GM18909 (cell line): ENCODE data around the gene ELP1.

Source experiments
- ATAC-seq: cut with Tn5 transposase; IDR thresholded peaks from one replicate; pipeline ENCODE4 v1.9.1; 2021; ENCODE audit warnings: mild to moderate bottlenecking; ENCODE audit not compliant: unreplicated experiment, poor library complexity

ELP1 gene

GRCh38 chr9:108884701-108885100 lies 49.2 kb downstream of the ELP1 start:
- ATAC-seq = no peak

GRCh38 chr9:108883085-108883484 lies 50.8 kb downstream of the ELP1 start:
- no peak for ATAC-seq

GRCh38 chr9:108882052-108882888 lies 51.7 kb downstream of the ELP1 start:
- no peak for ATAC-seq

- ATAC-seq = no peak
Observed at GRCh38 chr9:108880738-108881316, 53.1 kb downstream of the ELP1 start.

GRCh38 chr9:108877524-108877923 lies 56.4 kb downstream of the ELP1 start:
- no peak for ATAC-seq

- no peak for ATAC-seq
Observed at GRCh38 chr9:108876425-108876824, 57.5 kb downstream of the ELP1 start.

- no peak for ATAC-seq
Observed at GRCh38 chr9:108874058-108874788, 59.7 kb downstream of the ELP1 start.

- no peak for ATAC-seq
Observed at GRCh38 chr9:108869092-108869725, 64.7 kb downstream of the ELP1 start.

- no peak for ATAC-seq
Observed at GRCh38 chr9:108867829-108868228, 66.1 kb downstream of the ELP1 start.

GRCh38 chr9:108867116-108867515 lies 66.8 kb downstream of the ELP1 start:
- no peak for ATAC-seq

- ATAC-seq = no peak
Observed at GRCh38 chr9:108866001-108866420, 67.9 kb downstream of the ELP1 start.

- ATAC-seq = no peak
Observed at GRCh38 chr9:108865037-108865436, 68.9 kb downstream of the ELP1 start.

- no peak for ATAC-seq
Observed at GRCh38 chr9:108864446-108864845, 69.5 kb downstream of the ELP1 start.

- no peak for ATAC-seq
Observed at GRCh38 chr9:108863891-108864290, 70.0 kb downstream of the ELP1 start.

GRCh38 chr9:108861997-108862396 lies 71.9 kb downstream of the ELP1 start, which contains the start of gene ACTL7A:
Gene ACTL7A, plus strand, starts transcription at chr9:108862266. Its CDS starts 57 bp downstream, at chr9:108862323.
- ATAC-seq = no peak

GRCh38 chr9:108861464-108861863 lies 72.5 kb downstream of the ELP1 start:
- ATAC-seq = no peak

GRCh38 chr9:108860764-108861163 lies 73.2 kb downstream of the ELP1 start:
- no peak for ATAC-seq

GRCh38 chr9:108860354-108860753 lies 73.6 kb downstream of the ELP1 start:
- ATAC-seq = no peak

- no peak for ATAC-seq
Observed at GRCh38 chr9:108859459-108860114, 74.3 kb downstream of the ELP1 start.

- no peak for ATAC-seq
Observed at GRCh38 chr9:108857572-108857971, 76.4 kb downstream of the ELP1 start.
